Measurements from ENCODE around the gene PRPF39.
A peak's percentile ranks its signal among the peaks of the same experiment; 100 is the strongest.

Gene PRPF39

DNA sequence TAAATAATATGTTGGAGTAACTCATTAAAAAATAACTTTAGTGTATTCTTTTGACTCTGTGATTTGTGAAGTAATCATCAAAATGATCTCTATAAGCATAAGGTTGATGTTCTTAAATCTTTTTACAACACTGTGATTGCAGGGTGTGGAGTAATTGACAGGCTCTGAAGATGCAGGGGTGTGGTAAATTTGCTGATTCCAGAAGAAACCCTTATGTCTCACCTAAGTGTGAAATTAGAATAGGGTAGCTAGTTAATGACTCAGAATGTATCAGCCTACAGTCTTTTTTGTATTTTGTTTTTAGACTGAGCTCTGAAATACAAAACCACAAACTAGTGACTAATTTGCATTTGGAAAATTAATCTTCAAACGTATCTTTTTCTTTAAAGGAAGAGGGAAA, 5.9 kb downstream of the PRPF39 start:
- Histone ChIP-seq H3K9me3 (ENCODE audit: low read depth, low read length) (peaks cover 8% of the 10 kb centered on the region), H3K36me3 (ENCODE audit: insufficient read depth, low read length) (peaks cover 68% of the 10 kb centered on the region)

DNA sequence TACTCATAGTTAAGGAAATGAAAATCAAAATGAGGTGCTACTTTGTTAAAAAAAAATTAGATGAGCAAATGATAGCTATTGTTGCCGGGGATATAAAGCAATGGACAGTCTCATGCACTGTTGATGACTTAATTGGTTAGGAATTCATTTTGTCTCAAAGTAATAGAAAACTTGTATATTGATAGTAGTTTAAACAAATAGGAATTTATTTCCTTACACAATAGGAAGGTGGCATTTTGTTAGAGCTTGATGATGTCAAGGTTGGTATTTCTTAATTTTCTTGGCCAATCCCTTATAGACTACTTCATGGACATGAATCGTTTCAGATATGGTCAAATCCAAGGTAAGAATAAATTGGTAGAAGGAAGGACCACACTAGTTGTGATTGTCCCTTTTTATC, 7.8 kb downstream of the PRPF39 start:
- Histone ChIP-seq H3K9me3 (ENCODE audit: low read depth, low read length) (peaks cover 14% of the 10 kb centered on the region), H3K27ac (no peak overlapping the region), H3K4me3 (no peak overlapping the region), H3K9ac (ENCODE audit: insufficient read length) (no peak overlapping the region), H3K36me3 (ENCODE audit: insufficient read depth, low read length) (peaks cover 81% of the 10 kb centered on the region)
- no peak for DNase-seq (ENCODE audit: low read depth, low spot score)
- no peak for TF ChIP-seq FOXP2 (optimal IDR thresholded peaks at IDR 0.05; ENCODE audit: control extremely low read depth, extremely low read length, insufficient read depth)

More for the DNA sequence above, 5.9 kb downstream of the PRPF39 start:
- Histone ChIP-seq H3K27ac (no peak overlapping the region), H3K9ac (ENCODE audit: insufficient read length) (no peak overlapping the region), H3K4me3 (no peak overlapping the region)
- DNase-seq (ENCODE audit: low read depth, low spot score): no peak
- TF ChIP-seq POLR2AphosphoS5 (IDR thresholded peaks at IDR 0.05; ENCODE audit: borderline replicate concordance, low read depth, low read length): no peak
- TF ChIP-seq FOXP2 (optimal IDR thresholded peaks at IDR 0.05; ENCODE audit: control extremely low read depth, extremely low read length, insufficient read depth): no peak
- no peak for TF ChIP-seq EZH2 (IDR thresholded peaks at IDR 0.05)

DNA sequence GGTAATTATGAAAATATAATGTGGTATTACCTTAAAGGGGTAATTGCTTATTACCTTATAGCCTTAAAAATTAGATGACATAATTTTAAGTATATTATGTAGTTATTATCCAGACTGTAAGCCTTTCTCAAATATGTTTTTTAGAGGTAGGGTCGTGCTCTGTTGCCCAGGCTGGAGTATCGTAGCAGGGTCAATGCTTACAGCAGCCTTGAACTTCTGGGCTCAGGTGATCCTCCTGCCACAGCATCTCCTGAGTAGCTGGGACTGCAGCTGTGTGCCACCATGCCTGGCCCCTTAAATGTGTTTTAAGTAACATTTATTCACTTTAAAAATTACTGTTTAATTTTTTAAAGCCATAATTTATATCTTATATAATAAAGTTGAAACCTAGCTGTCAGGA, 10.4 kb downstream of the PRPF39 start:
- H3K36me3 ChIP-seq (ENCODE audit: insufficient read depth, low read length): peaks cover 83% of the 10 kb centered on the region
- TF ChIP-seq POLR2AphosphoS5 (IDR thresholded peaks at IDR 0.05; ENCODE audit: borderline replicate concordance, low read depth, low read length) (no peak), FOXP2 (optimal IDR thresholded peaks at IDR 0.05; ENCODE audit: control extremely low read depth, extremely low read length, insufficient read depth) (no peak), EZH2 (IDR thresholded peaks at IDR 0.05) (no peak)

DNA sequence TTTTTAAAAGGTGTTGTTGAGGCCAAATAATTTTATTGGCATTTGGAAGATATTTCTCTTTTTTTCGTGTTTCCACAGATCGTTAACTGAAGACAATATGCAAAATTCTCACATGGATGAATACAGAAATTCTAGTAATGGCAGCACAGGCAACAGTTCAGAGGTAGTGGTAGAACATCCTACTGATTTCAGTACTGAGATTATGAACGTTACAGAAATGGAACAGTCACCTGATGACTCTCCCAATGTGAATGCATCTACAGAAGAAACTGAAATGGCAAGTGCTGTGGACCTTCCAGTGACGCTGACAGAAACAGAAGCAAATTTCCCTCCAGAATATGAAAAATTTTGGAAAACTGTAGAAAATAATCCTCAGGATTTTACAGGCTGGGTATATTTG, 11.2 kb downstream of the PRPF39 start:
- H3K9ac ChIP-seq (ENCODE audit: insufficient read length): no peak overlapping the region
- no peak for DNase-seq (ENCODE audit: low read depth, low spot score)
- no peak for TF ChIP-seq FOXP2 (optimal IDR thresholded peaks at IDR 0.05; ENCODE audit: control extremely low read depth, extremely low read length, insufficient read depth)
- no peak for TF ChIP-seq POLR2AphosphoS5 (IDR thresholded peaks at IDR 0.05; ENCODE audit: borderline replicate concordance, low read depth, low read length)
- TF ChIP-seq EZH2 (IDR thresholded peaks at IDR 0.05): no peak
- H3K36me3 ChIP-seq (ENCODE audit: insufficient read depth, low read length): peaks cover 89% of the 10 kb centered on the region
- peaks cover 14% of the 10 kb centered on the region for H3K9me3 ChIP-seq (ENCODE audit: low read depth, low read length)
- H3K4me3 ChIP-seq: no peak overlapping the region
- no peak overlapping the region for H3K27ac ChIP-seq

More for the DNA sequence above, 10.4 kb downstream of the PRPF39 start:
- H3K9ac ChIP-seq (ENCODE audit: insufficient read length): no peak overlapping the region
- no peak overlapping the region for H3K27ac ChIP-seq
- peaks cover 14% of the 10 kb centered on the region for H3K9me3 ChIP-seq (ENCODE audit: low read depth, low read length)
- H3K4me3 ChIP-seq: no peak overlapping the region
- no peak for DNase-seq (ENCODE audit: low read depth, low spot score)

DNA sequence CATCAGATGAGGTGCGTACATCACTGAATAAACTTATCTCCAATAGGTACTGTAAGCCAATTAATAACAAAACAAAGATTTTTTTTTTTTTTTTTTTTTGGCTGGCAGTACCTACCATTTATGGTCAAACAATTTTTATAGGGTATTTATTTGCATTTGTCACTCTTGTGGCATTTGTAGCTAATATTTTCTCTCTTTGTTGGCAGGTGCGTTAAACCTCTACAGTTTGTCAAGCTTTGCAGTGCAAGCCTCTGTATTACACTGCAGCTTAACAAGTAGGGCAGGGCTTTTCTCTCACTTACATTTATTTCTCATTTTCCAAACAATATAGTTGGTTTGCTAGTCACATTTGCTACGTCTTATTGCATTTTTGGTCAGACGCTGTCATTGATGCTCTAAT, 12.3 kb downstream of the PRPF39 start:
- Histone ChIP-seq H3K27ac (no peak overlapping the region), H3K36me3 (ENCODE audit: insufficient read depth, low read length) (peaks cover 92% of the 10 kb centered on the region), H3K9ac (ENCODE audit: insufficient read length) (no peak overlapping the region), H3K9me3 (ENCODE audit: low read depth, low read length) (peaks cover 11% of the 10 kb centered on the region), H3K4me3 (no peak overlapping the region)
- TF ChIP-seq POLR2AphosphoS5 (IDR thresholded peaks at IDR 0.05; ENCODE audit: borderline replicate concordance, low read depth, low read length) (no peak), FOXP2 (optimal IDR thresholded peaks at IDR 0.05; ENCODE audit: control extremely low read depth, extremely low read length, insufficient read depth) (no peak), EZH2 (IDR thresholded peaks at IDR 0.05) (no peak)
- no peak for DNase-seq (ENCODE audit: low read depth, low spot score)

DNA sequence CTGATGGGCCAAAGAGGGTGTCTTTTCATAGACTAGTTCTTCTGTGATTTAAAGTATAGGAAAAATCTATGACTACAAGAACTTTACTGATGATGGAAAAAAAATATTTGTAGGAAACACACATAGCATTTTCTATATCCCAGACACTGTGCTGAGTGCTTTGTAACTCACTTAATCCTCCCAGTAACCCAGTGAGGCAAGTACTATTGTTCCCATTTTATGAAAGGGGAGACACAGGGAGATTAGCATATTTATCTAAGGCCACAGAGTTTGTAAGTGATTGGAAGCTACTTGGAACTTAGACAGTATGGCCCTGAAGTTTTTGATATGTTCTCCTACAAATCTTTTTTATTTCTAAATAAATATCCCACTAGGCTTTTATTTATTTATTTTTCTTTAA, 19.9 kb downstream of the PRPF39 start:
- H3K9me3 ChIP-seq (ENCODE audit: low read depth, low read length): no peaks in the 10 kb centered on the region
- DNase-seq (ENCODE audit: low read depth, low spot score): no peak
- H3K36me3 ChIP-seq (ENCODE audit: insufficient read depth, low read length): peaks cover 97% of the 10 kb centered on the region
- no peak overlapping the region for H3K9ac ChIP-seq (ENCODE audit: insufficient read length)
- H3K27ac ChIP-seq: no peak overlapping the region
- TF ChIP-seq POLR2AphosphoS5 (IDR thresholded peaks at IDR 0.05; ENCODE audit: borderline replicate concordance, low read depth, low read length): no peak
- no peak overlapping the region for H3K4me3 ChIP-seq

DNA sequence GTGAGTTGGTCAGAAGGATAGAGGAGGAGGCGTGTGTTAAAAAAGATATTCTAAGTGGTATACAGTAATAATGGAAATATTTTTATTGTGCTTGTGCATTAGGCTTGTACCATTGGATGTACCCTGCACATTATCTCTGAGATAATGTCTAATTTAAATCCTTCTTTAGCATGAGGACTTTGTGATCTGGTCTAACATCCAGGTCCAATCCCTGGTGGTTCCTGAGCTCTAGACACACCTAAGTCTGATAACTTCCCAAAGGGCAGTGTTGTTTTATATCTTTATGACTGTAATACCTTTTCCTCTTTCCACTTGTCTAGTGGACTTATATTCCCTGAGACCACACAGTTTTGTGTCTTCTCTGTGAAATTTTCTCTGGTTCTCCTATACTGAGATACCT, 20.6 kb downstream of the PRPF39 start:
- H3K36me3 ChIP-seq (ENCODE audit: insufficient read depth, low read length): peaks cover 96% of the 10 kb centered on the region
- H3K4me3 ChIP-seq: no peak overlapping the region
- no peak overlapping the region for H3K9ac ChIP-seq (ENCODE audit: insufficient read length)
- no peaks in the 10 kb centered on the region for H3K9me3 ChIP-seq (ENCODE audit: low read depth, low read length)
- TF ChIP-seq FOXP2 (optimal IDR thresholded peaks at IDR 0.05; ENCODE audit: control extremely low read depth, extremely low read length, insufficient read depth) (no peak), EZH2 (IDR thresholded peaks at IDR 0.05) (no peak), POLR2AphosphoS5 (IDR thresholded peaks at IDR 0.05; ENCODE audit: borderline replicate concordance, low read depth, low read length) (no peak)
- H3K27ac ChIP-seq: no peak overlapping the region
- no peak for DNase-seq (ENCODE audit: low read depth, low spot score)

DNA sequence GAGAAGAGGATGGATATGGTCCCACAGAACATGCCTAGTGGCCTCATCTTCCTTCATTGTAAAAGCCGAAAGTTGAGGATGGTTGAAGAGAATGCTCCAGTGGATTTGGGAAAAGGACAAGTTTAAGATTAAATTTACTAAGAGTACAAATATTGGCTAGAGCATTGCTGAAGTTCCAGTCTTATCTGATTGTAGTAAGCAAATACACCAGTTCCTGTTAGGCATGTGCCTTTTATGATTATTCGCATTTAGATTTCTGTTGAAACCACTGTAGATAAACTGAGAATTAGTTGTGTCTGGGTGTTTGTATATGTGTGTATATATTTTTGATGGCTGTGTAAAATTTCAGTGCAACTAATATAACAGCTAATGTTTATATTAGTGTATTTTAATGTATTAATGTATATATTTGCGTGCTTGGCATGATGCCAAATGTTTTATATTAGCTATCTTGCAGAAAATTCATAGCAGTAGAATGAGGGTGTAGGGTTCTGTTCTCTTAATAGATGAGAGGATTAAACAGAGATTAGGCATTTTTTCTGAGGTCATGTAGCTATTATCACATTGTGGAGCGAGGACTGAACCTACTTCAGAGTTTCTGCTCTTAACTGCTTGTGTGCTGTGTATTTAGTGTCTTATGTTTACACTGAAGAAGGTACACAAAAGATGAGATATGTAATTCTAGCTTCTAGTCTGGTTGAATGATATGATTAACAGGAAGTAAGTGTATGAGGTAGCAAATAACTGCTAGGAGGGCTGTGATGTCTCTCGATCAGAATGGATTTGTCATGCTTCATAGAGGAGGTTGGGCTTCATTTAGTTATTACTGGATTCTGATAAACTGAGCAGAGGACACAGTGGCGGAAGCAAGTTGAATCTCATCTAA, 29.2 kb downstream of the PRPF39 start:
- no peak overlapping the region for H3K9ac ChIP-seq (ENCODE audit: insufficient read length)
- no peak overlapping the region for H3K4me3 ChIP-seq
- no peak for TF ChIP-seq FOXP2 (optimal IDR thresholded peaks at IDR 0.05; ENCODE audit: control extremely low read depth, extremely low read length, insufficient read depth)
- TF ChIP-seq EZH2 (IDR thresholded peaks at IDR 0.05): no peak
- no peak for DNase-seq (ENCODE audit: low read depth, low spot score)
- H3K36me3 ChIP-seq (ENCODE audit: insufficient read depth, low read length): peaks cover 97% of the 10 kb centered on the region
- no peaks in the 10 kb centered on the region for H3K9me3 ChIP-seq (ENCODE audit: low read depth, low read length)
- H3K27ac ChIP-seq: peak overlapping the region; percentile 70; the same call in 1 of the 2 replicates

DNA sequence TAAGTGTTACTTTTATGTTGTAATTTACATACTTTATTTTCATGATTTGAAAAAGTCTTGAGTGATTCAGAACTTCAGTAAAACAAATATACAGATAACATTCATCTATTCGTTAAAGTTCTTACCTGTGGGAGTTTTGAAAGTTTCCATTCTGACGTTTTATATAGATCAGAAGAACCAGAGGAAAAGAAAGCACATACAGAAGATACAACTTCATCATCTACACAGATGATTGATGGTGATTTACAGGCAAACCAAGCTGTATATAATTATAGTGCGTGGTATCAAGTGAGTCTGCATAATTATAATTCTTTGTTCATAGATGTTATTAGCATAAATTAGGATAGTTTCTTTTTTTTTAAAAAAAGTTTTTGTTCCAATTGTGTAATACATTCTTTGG, 30.4 kb downstream of the PRPF39 start:
- no peak overlapping the region for H3K4me3 ChIP-seq
- TF ChIP-seq POLR2AphosphoS5 (IDR thresholded peaks at IDR 0.05; ENCODE audit: borderline replicate concordance, low read depth, low read length) (no peak), EZH2 (IDR thresholded peaks at IDR 0.05) (no peak), FOXP2 (optimal IDR thresholded peaks at IDR 0.05; ENCODE audit: control extremely low read depth, extremely low read length, insufficient read depth) (no peak)
- H3K9me3 ChIP-seq (ENCODE audit: low read depth, low read length): no peaks in the 10 kb centered on the region
- H3K36me3 ChIP-seq (ENCODE audit: insufficient read depth, low read length): peaks cover 97% of the 10 kb centered on the region
- DNase-seq (ENCODE audit: low read depth, low spot score): no peak
- peak overlapping the region; percentile 61 for H3K27ac ChIP-seq
- H3K9ac ChIP-seq (ENCODE audit: insufficient read length): no peak overlapping the region
